ENCODE data around the gene EP400. TPM values are rescaled to one million over a fixed set of nuclear protein-coding genes. Genes with fewer than 3 reads are reported as not detected.

The EP400 gene
- total and polyA plus RNA-seq, 2 of the 8 experiments (the other 6 are each of a cell fraction or from before 2014, with no cell fraction given) = 13.1 to 69.7 TPM

GRCh38 chr12:132085291-132085635, 135.5 kb downstream of the EP400 start (continued):
- TF ChIP-seq SAP30 (IDR thresholded peaks at IDR 0.05; ENCODE audit: insufficient read depth, insufficient replicate concordance, low read length) = no peak
- TF ChIP-seq JUND (IDR thresholded peaks at IDR 0.05; ENCODE audit: low read length) = no peak
- no peak for TF ChIP-seq TBP (IDR thresholded peaks at IDR 0.05; ENCODE audit: low read depth, low read length)
- no peak for TF ChIP-seq EZH2 (IDR thresholded peaks at IDR 0.05; ENCODE audit: low read depth, low read length, severe bottlenecking)
- no peak for TF ChIP-seq HDAC6 (IDR thresholded peaks at IDR 0.05; ENCODE audit: low read depth, low read length)
- TF ChIP-seq TAF7 (optimal IDR thresholded peaks at IDR 0.05; ENCODE audit: borderline replicate concordance, low read depth, low read length) = no peak

All from H1 (cell line).